ENCODE data around the gene SUGP1. TPM values are rescaled to one million over a fixed set of nuclear protein-coding genes. Genes with fewer than 3 reads are reported as not detected.
A peak's percentile ranks its signal among the peaks of the same experiment; 100 is the strongest.

The SUGP1 gene
- total RNA-seq, 1 donor from 2014 or later, result 44.7 TPM

- H3K27me3 ChIP-seq (ENCODE audit: low read depth), result no peaks in the 10 kb centered on the region
- no peak overlapping the region for H3K4me3 ChIP-seq
- TF ChIP-seq CTCF (IDR thresholded peaks at IDR 0.05; ENCODE audit: borderline replicate concordance), result no peak
- H3K9me3 ChIP-seq (replicated peaks), result no peaks in the 10 kb centered on the region
- no peak overlapping the region for H3K27ac ChIP-seq (replicated peaks)
- no peak for DNase-seq
- peaks cover 11% of the 10 kb centered on the region for H3K4me1 ChIP-seq
- intact Hi-C loops (cut with micrococcal nuclease), result no loop called here
- H3K36me3 ChIP-seq, result peaks cover 97% of the 10 kb centered on the region
These were observed 14.6 kb downstream of the SUGP1 start for GRCh38 chr19:19305696-19306095.

GRCh38 chr19:19305066-19305465 lies 15.2 kb downstream of the SUGP1 start:
- H3K4me3 ChIP-seq, result no peak overlapping the region
- no peaks in the 10 kb centered on the region for H3K9me3 ChIP-seq (replicated peaks)
- H3K4me1 ChIP-seq, result peaks cover 11% of the 10 kb centered on the region
- intact Hi-C loops (cut with micrococcal nuclease), result no loop called here
- no peak for DNase-seq
- H3K36me3 ChIP-seq, result peaks cover 98% of the 10 kb centered on the region
- TF ChIP-seq CTCF (IDR thresholded peaks at IDR 0.05; ENCODE audit: borderline replicate concordance), result no peak
- no peaks in the 10 kb centered on the region for H3K27me3 ChIP-seq (ENCODE audit: low read depth)
- peak overlapping the region; percentile 51 for H3K27ac ChIP-seq (replicated peaks)

GRCh38 chr19:19304186-19304965 lies 15.9 kb downstream of the SUGP1 start:
- DNase-seq, result peak; percentile 41
- H3K4me3 ChIP-seq, result no peak overlapping the region
- peaks cover 11% of the 10 kb centered on the region for H3K4me1 ChIP-seq
- intact Hi-C loops (cut with micrococcal nuclease), result no loop called here
- H3K27me3 ChIP-seq (ENCODE audit: low read depth), result no peaks in the 10 kb centered on the region
- H3K27ac ChIP-seq (replicated peaks), result peak overlapping the region; percentile 51
- no peaks in the 10 kb centered on the region for H3K9me3 ChIP-seq (replicated peaks)
- no peak for TF ChIP-seq CTCF (IDR thresholded peaks at IDR 0.05; ENCODE audit: borderline replicate concordance)
- peaks cover 92% of the 10 kb centered on the region for H3K36me3 ChIP-seq

- no peak for TF ChIP-seq CTCF (IDR thresholded peaks at IDR 0.05; ENCODE audit: borderline replicate concordance)
- intact Hi-C loops (cut with micrococcal nuclease), result no loop called here
- Histone ChIP-seq H3K4me1 (peaks cover 11% of the 10 kb centered on the region), H3K9me3 (replicated peaks) (no peaks in the 10 kb centered on the region), H3K27ac (replicated peaks) (no peak overlapping the region), H3K27me3 (ENCODE audit: low read depth) (no peaks in the 10 kb centered on the region), H3K4me3 (no peak overlapping the region), H3K36me3 (peaks cover 83% of the 10 kb centered on the region)
- no peak for DNase-seq
These were observed 16.9 kb downstream of the SUGP1 start for GRCh38 chr19:19303411-19303810.

- Histone ChIP-seq H3K4me1 (peaks cover 11% of the 10 kb centered on the region), H3K27me3 (ENCODE audit: low read depth) (no peaks in the 10 kb centered on the region), H3K27ac (replicated peaks) (no peak overlapping the region), H3K9me3 (replicated peaks) (no peaks in the 10 kb centered on the region), H3K36me3 (peaks cover 70% of the 10 kb centered on the region), H3K4me3 (no peak overlapping the region)
- intact Hi-C loops (cut with micrococcal nuclease), result no loop called here
- DNase-seq, result no peak
- no peak for TF ChIP-seq CTCF (IDR thresholded peaks at IDR 0.05; ENCODE audit: borderline replicate concordance)
These were observed 19.7 kb downstream of the SUGP1 start for GRCh38 chr19:19300613-19301012.
